ENCODE data around the gene CNTN5. TPM values are rescaled to one million over a fixed set of nuclear protein-coding genes. Genes with fewer than 3 reads are reported as not detected.

Gene CNTN5
- total RNA-seq, 1 experiment from 2014 or later = not detected

- H3K23ac ChIP-seq (ENCODE audit: insufficient read length, low read depth, low read length) = no peak overlapping the region
- H3K4me2 ChIP-seq (ENCODE audit: insufficient read depth, insufficient read length, low read length) = no peak overlapping the region
- H2AFZ ChIP-seq (ENCODE audit: low read length) = no peak overlapping the region
- no peak overlapping the region for H3K18ac ChIP-seq (ENCODE audit: insufficient read length, low read depth, low read length)
- Mint-ChIP-seq H3K4me1 (no peaks in the 10 kb centered on the region), H3K36me3 (ENCODE audit: insufficient read depth in 1 of 3, low read depth in 3 of 3) (no peaks in the 10 kb centered on the region), H3K9me3 (no peaks in the 10 kb centered on the region), H3K27ac (no peak overlapping the region), H3K4me3 (no peak overlapping the region), H3K27me3 (ENCODE audit: low read depth) (no peaks in the 10 kb centered on the region)
- no peaks in the 10 kb centered on the region for H3K27me3 ChIP-seq (ENCODE audit: insufficient read depth, low read length)
- H3K9ac ChIP-seq (ENCODE audit: extremely low read depth, insufficient read length, low read length) = no peak overlapping the region
- H3K14ac ChIP-seq (ENCODE audit: insufficient read depth, low read length) = no peak overlapping the region
- H3T11ph ChIP-seq (ENCODE audit: low read length) = no peak overlapping the region
- H3K79me2 ChIP-seq (ENCODE audit: insufficient read depth, low read length) = no peaks in the 10 kb centered on the region
- H3K79me1 ChIP-seq (ENCODE audit: insufficient read depth, low read depth, low read length, poor library complexity, severe bottlenecking) = no peaks in the 10 kb centered on the region
- H3K23me2 ChIP-seq (ENCODE audit: insufficient read length, low read depth, low read length, poor library complexity, severe bottlenecking) = no peaks in the 10 kb centered on the region
- H3K4me1 ChIP-seq (ENCODE audit: insufficient read depth, low read length) = no peaks in the 10 kb centered on the region
- no peaks in the 10 kb centered on the region for H4K20me1 ChIP-seq (ENCODE audit: control insufficient read depth, insufficient read depth, insufficient read length)
- no peak overlapping the region for H2BK15ac ChIP-seq (ENCODE audit: low read depth, low read length)
- no peak overlapping the region for H2BK20ac ChIP-seq (ENCODE audit: low read depth, low read length, poor library complexity, severe bottlenecking)
- H2AK5ac ChIP-seq (ENCODE audit: insufficient read length, low read length) = no peak overlapping the region
- no peak for DNase-seq
- H4K8ac ChIP-seq (replicated peaks; ENCODE audit: insufficient read length, low read depth, low read length) = no peak overlapping the region
- no peak overlapping the region for H3K27ac ChIP-seq (ENCODE audit: insufficient read length, low read depth, low read length)
- WGBS (ENCODE audit: extremely low coverage, insufficient read length, low lambda C conversion rate) = no CpG with 5 or more reads among the region's 1 CpG
- H2BK120ac ChIP-seq (ENCODE audit: low read depth, low read length, poor library complexity, severe bottlenecking) = no peak overlapping the region
- no peak overlapping the region for H4K91ac ChIP-seq (ENCODE audit: insufficient read length, low read depth, low read length)
- H2BK5ac ChIP-seq (ENCODE audit: insufficient read length, low read length) = no peak overlapping the region
- H4K5ac ChIP-seq (ENCODE audit: insufficient read length, low read depth, low read length) = no peak overlapping the region
- H2BK12ac ChIP-seq (ENCODE audit: insufficient read length, low read depth, low read length) = no peak overlapping the region
- H3K9me3 ChIP-seq (ENCODE audit: control insufficient read depth, low read depth, low read length) = no peaks in the 10 kb centered on the region
- no peak for TF ChIP-seq CTCF (conservative IDR thresholded peaks at IDR 0.05)
- no peak overlapping the region for H3K56ac ChIP-seq (ENCODE audit: insufficient read length, low read depth, low read length)
- no peak overlapping the region for H3K4ac ChIP-seq (ENCODE audit: low read depth, low read length)
Measured at GRCh38 chr11:99256614-99257013, 235.9 kb downstream of the CNTN5 start.
